Mucosa of descending colon (tissue), 3 donors: ENCODE results near the gene TPX2. TPM values are rescaled to one million over a fixed set of nuclear protein-coding genes. Genes with fewer than 3 reads are reported as not detected.

Experiments used
- ATAC-seq: fragments of 200-7000 bp; cut with Tn5 transposase; one replicate; pipeline ENCODE4 v1.9.1; 2020; ENCODE audit warnings: mild to moderate bottlenecking, moderate library complexity
- DNase-seq, 3 donors: peaks; one replicate each; pipeline ENCODE4 v3.0.0-alpha.2; 2020
- H3K36me3 ChIP-seq: fragments of 200-600 bp; one replicate; pipeline ENCODE4 v1.8.0; 2021; ENCODE audit warnings: low read depth, mild to moderate bottlenecking
- H3K4me1 ChIP-seq: fragments of 200-600 bp; one replicate; pipeline ENCODE4 v1.8.0; 2021; ENCODE audit warnings: low read depth, mild to moderate bottlenecking
- H3K4me3 ChIP-seq: fragments of 200-600 bp; one replicate; pipeline ENCODE4 v1.8.0; 2021; ENCODE audit warnings: mild to moderate bottlenecking
- H3K9me3 ChIP-seq: fragments of 200-600 bp; one replicate; pipeline ENCODE4 v1.8.0; 2021; ENCODE audit warnings: mild to moderate bottlenecking
- CTCF ChIP-seq: fragments of 200-600 bp; IDR thresholded peaks from one replicate; pipeline ENCODE4 v1.8.0; 2022; ENCODE audit warnings: antibody characterized with exemption, mild to moderate bottlenecking
- intact Hi-C, 2 donors: fragments of 100-400 bp; cut with DNase I in 1 of 2; cut with micrococcal nuclease in 1 of 2; formaldehyde crosslinking; loops; one replicate each; pipeline versions ENCODE4 v1.11.0 to v1.11.1; 2022; cut with DNase I, micrococcal nuclease
- total RNA-seq, 3 donors: library from RNA; stranded (reverse); fragmentation: NEBNext Ultra II Directional in 2 of 3; extraction: Animal tissue kit (Norgen Biotek cat#: 25700) in 2 of 3; gene quantifications; one replicate each; pipeline versions ENCODE4 v1.2.1 to v1.2.4, GENCODE V29; 2021 to 2023
- donor health status: DM: no; HTN: no; CAD: no; lungs with moderate emphysema.
- donor health status: DM: no; HTN: no; CAD: no.
- donor health status: DM: no; HTN: yes; CAD: no.

The TPX2 gene
- total RNA-seq, 3 donors from 2014 or later, result 3.0 to 26.6 (median 8.8) TPM

GRCh38 chr20:31713312-31714273 lies 25.5 kb upstream of the TPX2 start:
- intact Hi-C loops, result no loop called here
- DNase-seq (peak in 1 of 3 donors; percentile 43), ATAC-seq (no peak)
- no peaks in the 10 kb centered on the region for H3K9me3 ChIP-seq
- no peak for TF ChIP-seq CTCF
- no peak overlapping the region for H3K4me3 ChIP-seq
- no peaks in the 10 kb centered on the region for H3K36me3 ChIP-seq
- H3K4me1 ChIP-seq, result peaks cover 65% of the 10 kb centered on the region

- DNase-seq (no peak), ATAC-seq (no peak)
- Histone ChIP-seq H3K9me3 (no peaks in the 10 kb centered on the region), H3K36me3 (no peaks in the 10 kb centered on the region), H3K4me3 (no peak overlapping the region), H3K4me1 (peaks cover 72% of the 10 kb centered on the region)
- no peak for TF ChIP-seq CTCF
- intact Hi-C loops, result no loop called here
Measured at GRCh38 chr20:31715766-31716165, 23.3 kb upstream of the TPX2 start.

- no peak for DNase-seq
- intact Hi-C loops, result no loop called here
- TF ChIP-seq CTCF, result no peak
Measured at GRCh38 chr20:31716351-31716750, 22.7 kb upstream of the TPX2 start.

GRCh38 chr20:31716818-31717477 lies 22.1 kb upstream of the TPX2 start:
- TF ChIP-seq CTCF, result no peak
- H3K36me3 ChIP-seq, result no peaks in the 10 kb centered on the region
- peaks cover 64% of the 10 kb centered on the region for H3K4me1 ChIP-seq
- no peaks in the 10 kb centered on the region for H3K9me3 ChIP-seq
- H3K4me3 ChIP-seq, result no peak overlapping the region
- intact Hi-C loops, result no loop called here
- no peak for DNase-seq
- ATAC-seq, result no peak

More at GRCh38 chr20:31716351-31716750, 22.7 kb upstream of the TPX2 start:
- Histone ChIP-seq H3K4me1 (peaks cover 70% of the 10 kb centered on the region), H3K9me3 (no peaks in the 10 kb centered on the region), H3K4me3 (no peak overlapping the region), H3K36me3 (no peaks in the 10 kb centered on the region)
- ATAC-seq, result no peak

GRCh38 chr20:31717478-31718201 lies 21.4 kb upstream of the TPX2 start:
- DNase-seq (no peak), ATAC-seq (no peak)
- Histone ChIP-seq H3K36me3 (no peaks in the 10 kb centered on the region), H3K9me3 (no peaks in the 10 kb centered on the region), H3K4me3 (no peak overlapping the region), H3K4me1 (peaks cover 57% of the 10 kb centered on the region)
- TF ChIP-seq CTCF, result no peak
- intact Hi-C loops, result no loop called here
